Naive B cell (primary cell): ENCODE results near the gene PCDHA1. TPM values are rescaled to one million over a fixed set of nuclear protein-coding genes. Genes with fewer than 3 reads are reported as not detected.
"Not testable (repeated sequence)": the region's sequence is repeated elsewhere in the genome, so short reads cannot be mapped to it uniquely, and the experiment has no call there.

Source experiments
- ATAC-seq, 2 donors: fragments of 150-1000 bp; cut with Tn5 transposase; 2 replicates each; pipeline ENCODE4 v1.10.0; 2021; ENCODE audit warnings: low read depth in 2 of 2, mild to moderate bottlenecking in 2 of 2, moderate library complexity in 2 of 2
- DNase-seq: peaks from one replicate; pipeline ENCODE4 v3.0.0; 2022
- H3K27ac Mint-ChIP-seq, 6 donors: one replicate each; pipeline ENCODE4 v1.8.0; 2020 to 2022; ENCODE audit warnings: mild to moderate bottlenecking in 6 of 6, mixed read lengths in 6 of 6, moderate library complexity in 5 of 6, inconsistent platforms in 2 of 6
- H3K27me3 Mint-ChIP-seq, 3 donors: one replicate each; pipeline ENCODE4 v1.8.0; 2021 to 2022; ENCODE audit warnings: mixed read lengths in 3 of 3, mild to moderate bottlenecking in 1 of 3
- H3K36me3 Mint-ChIP-seq, 2 donors: one replicate each; pipeline ENCODE4 v1.8.0; 2020 to 2022; ENCODE audit warnings: mixed read lengths in 2 of 2, inconsistent platforms in 1 of 2, mild to moderate bottlenecking in 1 of 2
- H3K4me1 Mint-ChIP-seq, 3 donors: one replicate each; pipeline ENCODE4 v1.8.0; 2020 to 2022; ENCODE audit warnings: mixed read lengths in 3 of 3, inconsistent platforms in 1 of 3, mild to moderate bottlenecking in 1 of 3, moderate library complexity in 1 of 3
- H3K4me3 Mint-ChIP-seq, 8 donors: one replicate each; pipeline ENCODE4 v1.8.0; 2020 to 2022; ENCODE audit warnings: mild to moderate bottlenecking in 8 of 8, mixed read lengths in 8 of 8, moderate library complexity in 8 of 8, inconsistent platforms in 2 of 8
- H3K9me3 Mint-ChIP-seq, 7 donors: one replicate each; pipeline ENCODE4 v1.8.0; 2020 to 2022; ENCODE audit warnings: mixed read lengths in 7 of 7, mild to moderate bottlenecking in 5 of 7, inconsistent platforms in 2 of 7, moderate library complexity in 1 of 7
- polyA plus RNA-seq, 6 donors: library from polyadenylated mRNA; unstranded; fragments of 300-500 nt; fragmentation: Illumina TruSeq; gene quantifications; one replicate each; pipeline ENCODE4 v1.2.3, GENCODE V29; 2021; ENCODE audit warnings: low read depth in 6 of 6

The PCDHA1 gene
- polyA plus RNA-seq, 6 donors from 2014 or later, result not detected

DNA sequence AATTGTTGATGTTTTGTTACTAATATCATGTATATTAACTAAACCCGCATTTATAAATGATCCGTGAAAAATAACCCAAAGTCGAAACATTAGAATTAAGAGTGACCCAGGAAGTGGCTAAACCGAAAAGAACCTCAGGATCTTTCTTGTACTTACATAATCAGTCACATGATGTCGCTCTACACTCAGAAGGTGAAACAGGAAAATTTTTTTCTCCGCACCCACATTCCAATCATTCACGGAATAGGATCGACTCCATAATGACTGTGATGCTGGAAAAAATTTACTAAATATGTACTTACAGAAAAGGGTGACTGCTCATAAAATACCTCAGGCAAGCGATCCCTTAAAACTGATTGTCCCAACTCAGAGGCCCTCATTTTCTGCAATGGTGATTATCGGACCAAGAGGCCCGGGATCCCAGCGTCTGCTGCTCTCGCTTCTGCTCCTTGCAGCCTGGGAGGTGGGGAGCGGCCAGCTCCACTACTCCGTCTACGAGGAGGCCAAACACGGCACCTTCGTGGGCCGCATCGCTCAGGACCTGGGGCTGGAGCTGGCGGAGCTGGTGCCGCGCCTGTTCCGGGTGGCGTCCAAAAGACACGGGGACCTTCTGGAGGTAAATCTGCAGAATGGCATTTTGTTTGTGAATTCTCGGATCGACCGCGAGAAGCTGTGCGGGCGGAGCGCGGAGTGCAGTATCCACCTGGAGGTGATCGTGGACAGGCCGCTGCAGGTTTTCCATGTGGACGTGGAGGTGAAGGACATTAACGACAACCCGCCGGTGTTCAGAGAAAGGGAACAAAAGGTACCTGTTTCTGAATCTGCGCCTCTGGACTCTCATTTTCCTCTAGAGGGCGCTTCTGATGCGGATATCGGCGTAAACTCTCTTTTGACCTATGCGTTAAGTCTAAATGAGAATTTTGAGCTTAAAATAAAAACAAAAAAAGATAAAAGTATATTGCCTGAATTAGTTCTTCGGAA is 89.4 kb downstream of the PCDHA1 start, which contains the start of gene PCDHA12:
TSS of gene PCDHA12 (plus strand) at position 224 of the 981 bp plus-strand sequence. CDS start at position 389, 165 bp downstream.
- DNase-seq, result no peak
- Mint-ChIP-seq H3K27me3 (peaks cover 19 to 39% (median 29%) of the 10 kb centered on the region in 3 donors), H3K9me3 (peaks cover 3 to 51% (median 33%) of the 10 kb centered on the region in 7 donors), H3K4me1 (no peaks in the 10 kb centered on the region), H3K36me3 (peaks cover 4 to 8% of the 10 kb centered on the region in 2 donors), H3K4me3 (peak within 1 kb of the TSS in 2 of 8 donors; percentile 10 to 13), H3K27ac (peak within 1 kb of the TSS in 2 of 6 donors; percentile 27 to 71)
- no peak for ATAC-seq

DNA sequence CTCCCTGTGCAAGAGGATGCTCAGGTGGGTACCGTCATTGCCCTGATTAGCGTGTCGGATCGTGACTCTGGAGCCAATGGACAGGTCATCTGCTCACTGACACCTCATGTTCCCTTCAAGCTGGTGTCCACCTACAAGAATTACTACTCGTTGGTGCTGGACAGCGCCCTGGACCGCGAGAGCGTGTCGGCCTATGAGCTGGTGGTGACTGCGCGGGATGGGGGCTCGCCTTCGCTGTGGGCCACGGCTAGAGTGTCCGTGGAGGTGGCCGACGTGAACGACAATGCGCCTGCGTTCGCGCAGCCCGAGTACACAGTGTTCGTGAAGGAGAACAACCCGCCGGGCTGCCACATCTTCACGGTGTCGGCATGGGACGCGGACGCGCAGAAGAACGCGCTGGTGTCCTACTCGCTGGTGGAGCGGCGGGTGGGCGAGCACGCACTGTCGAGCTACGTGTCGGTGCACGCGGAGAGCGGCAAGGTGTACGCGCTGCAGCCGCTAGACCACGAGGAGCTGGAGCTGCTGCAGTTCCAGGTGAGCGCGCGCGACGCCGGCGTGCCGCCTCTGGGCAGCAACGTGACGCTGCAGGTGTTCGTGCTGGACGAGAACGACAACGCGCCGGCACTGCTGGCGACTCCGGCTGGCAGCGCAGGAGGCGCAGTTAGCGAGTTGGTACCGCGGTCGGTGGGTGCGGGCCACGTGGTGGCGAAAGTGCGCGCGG is 90.8 kb downstream of the PCDHA1 start:
- not testable (repeated sequence) for DNase-seq, ATAC-seq, H3K27ac Mint-ChIP-seq, H3K4me1 Mint-ChIP-seq, H3K4me3 Mint-ChIP-seq
- peaks cover 8 to 14% of the 10 kb centered on the region in 2 donors for H3K36me3 Mint-ChIP-seq
- H3K27me3 Mint-ChIP-seq, result peaks cover 29 to 45% (median 40%) of the 10 kb centered on the region in 3 donors
- peaks cover 9 to 62% (median 38%) of the 10 kb centered on the region in 7 donors for H3K9me3 Mint-ChIP-seq

DNA sequence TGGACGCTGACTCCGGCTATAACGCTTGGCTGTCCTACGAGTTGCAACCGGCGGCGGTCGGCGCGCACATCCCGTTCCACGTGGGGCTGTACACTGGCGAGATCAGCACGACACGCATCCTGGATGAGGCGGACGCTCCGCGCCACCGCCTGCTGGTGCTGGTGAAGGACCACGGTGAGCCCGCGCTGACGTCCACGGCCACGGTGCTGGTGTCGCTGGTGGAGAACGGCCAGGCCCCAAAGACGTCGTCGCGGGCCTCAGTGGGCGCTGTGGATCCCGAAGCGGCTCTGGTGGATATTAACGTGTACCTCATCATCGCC is 91.3 kb downstream of the PCDHA1 start:
- peaks cover 12 to 14% of the 10 kb centered on the region in 2 donors for H3K36me3 Mint-ChIP-seq
- H3K9me3 Mint-ChIP-seq, result peaks cover 9 to 62% (median 37%) of the 10 kb centered on the region in 7 donors
- ATAC-seq (no peak), DNase-seq (no peak)
- H3K27ac Mint-ChIP-seq, result no peak overlapping the region
- H3K27me3 Mint-ChIP-seq, result peaks cover 31 to 50% (median 44%) of the 10 kb centered on the region in 3 donors
- H3K4me3 Mint-ChIP-seq, result no peak overlapping the region
- no peaks in the 10 kb centered on the region for H3K4me1 Mint-ChIP-seq

DNA sequence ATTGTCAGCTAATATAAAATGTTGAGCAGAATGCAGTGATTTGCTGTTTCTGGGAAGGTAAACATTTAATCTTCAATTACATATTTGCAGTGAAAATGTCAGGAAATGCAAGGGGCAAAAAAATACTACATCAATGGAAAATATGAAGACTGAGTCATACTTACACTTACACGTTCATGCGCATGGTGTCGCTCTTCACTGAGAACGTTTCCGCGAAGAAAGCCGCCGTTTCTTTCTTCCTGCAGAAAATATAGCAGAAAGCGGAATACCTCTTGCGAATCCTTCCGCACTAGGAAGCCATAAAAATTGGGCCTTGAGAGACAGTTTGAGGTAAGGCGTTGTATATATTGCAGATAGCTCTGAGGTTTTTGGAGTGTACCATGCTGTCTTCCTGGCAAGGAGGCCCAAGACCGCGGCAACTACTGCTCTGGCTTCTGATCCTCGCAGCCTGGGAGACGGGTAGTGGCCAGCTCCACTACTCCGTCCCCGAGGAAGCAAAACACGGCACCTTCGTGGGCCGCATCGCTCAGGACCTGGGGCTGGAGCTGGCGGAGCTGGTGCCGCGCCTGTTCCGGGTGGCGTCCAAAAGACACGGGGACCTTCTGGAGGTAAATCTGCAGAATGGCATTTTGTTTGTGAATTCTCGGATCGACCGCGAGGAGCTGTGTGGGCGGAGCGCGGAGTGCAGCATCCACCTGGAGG is 96.1 kb downstream of the PCDHA1 start, which contains the start of gene PCDHA13:
TSS of gene PCDHA13 (plus strand) at position 236 of the 702 bp plus-strand sequence. CDS start at position 381, 145 bp downstream.
- peaks cover 8 to 52% (median 33%) of the 10 kb centered on the region in 7 donors for H3K9me3 Mint-ChIP-seq
- H3K4me3 Mint-ChIP-seq, result no peak within 1 kb of the TSS
- DNase-seq (no peak), ATAC-seq (no peak)
- H3K4me1 Mint-ChIP-seq, result no peaks in the 10 kb centered on the region
- peaks cover 29 to 41% (median 31%) of the 10 kb centered on the region in 3 donors for H3K27me3 Mint-ChIP-seq
- H3K27ac Mint-ChIP-seq, result peak within 1 kb of the TSS in 2 of 6 donors; percentile 3 to 4
- H3K36me3 Mint-ChIP-seq, result peaks cover 8 to 14% of the 10 kb centered on the region in 2 donors

DNA sequence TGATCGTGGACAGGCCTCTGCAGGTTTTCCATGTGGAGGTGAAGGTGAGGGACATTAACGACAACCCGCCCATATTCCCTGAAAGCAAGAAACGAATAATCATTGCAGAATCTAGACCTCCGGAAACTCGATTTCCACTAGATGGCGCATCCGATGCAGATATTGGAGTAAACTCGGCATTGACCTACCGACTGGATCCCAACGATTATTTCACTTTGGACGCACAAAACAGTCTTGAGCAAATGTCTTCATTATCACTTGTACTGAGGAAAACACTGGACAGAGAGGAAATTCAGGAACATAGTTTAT is 96.6 kb downstream of the PCDHA1 start:
- H3K27ac Mint-ChIP-seq, result no peak overlapping the region
- no peaks in the 10 kb centered on the region for H3K4me1 Mint-ChIP-seq
- no peak for DNase-seq
- peaks cover 12 to 14% of the 10 kb centered on the region in 2 donors for H3K36me3 Mint-ChIP-seq
- H3K9me3 Mint-ChIP-seq, result peaks cover 9 to 53% (median 36%) of the 10 kb centered on the region in 7 donors
- no peak for ATAC-seq
- H3K27me3 Mint-ChIP-seq, result peaks cover 31 to 44% (median 33%) of the 10 kb centered on the region in 3 donors
- no peak overlapping the region for H3K4me3 Mint-ChIP-seq

DNA sequence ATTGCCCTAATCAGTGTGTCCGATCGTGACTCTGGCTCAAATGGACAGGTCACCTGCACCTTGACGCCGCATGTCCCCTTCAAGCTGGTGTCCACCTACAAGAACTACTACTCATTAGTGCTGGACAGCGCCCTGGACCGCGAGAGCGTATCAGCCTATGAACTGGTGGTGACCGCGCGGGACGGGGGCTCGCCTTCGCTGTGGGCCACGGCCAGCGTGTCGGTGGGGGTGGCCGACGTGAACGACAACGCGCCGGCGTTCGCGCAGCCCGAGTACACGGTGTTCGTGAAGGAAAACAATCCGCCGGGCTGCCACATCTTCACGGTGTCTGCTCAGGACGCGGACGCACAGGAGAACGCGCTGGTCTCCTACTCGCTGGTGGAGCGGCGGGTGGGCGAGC is 97.4 kb downstream of the PCDHA1 start:
- ATAC-seq, result no peak

DNA sequence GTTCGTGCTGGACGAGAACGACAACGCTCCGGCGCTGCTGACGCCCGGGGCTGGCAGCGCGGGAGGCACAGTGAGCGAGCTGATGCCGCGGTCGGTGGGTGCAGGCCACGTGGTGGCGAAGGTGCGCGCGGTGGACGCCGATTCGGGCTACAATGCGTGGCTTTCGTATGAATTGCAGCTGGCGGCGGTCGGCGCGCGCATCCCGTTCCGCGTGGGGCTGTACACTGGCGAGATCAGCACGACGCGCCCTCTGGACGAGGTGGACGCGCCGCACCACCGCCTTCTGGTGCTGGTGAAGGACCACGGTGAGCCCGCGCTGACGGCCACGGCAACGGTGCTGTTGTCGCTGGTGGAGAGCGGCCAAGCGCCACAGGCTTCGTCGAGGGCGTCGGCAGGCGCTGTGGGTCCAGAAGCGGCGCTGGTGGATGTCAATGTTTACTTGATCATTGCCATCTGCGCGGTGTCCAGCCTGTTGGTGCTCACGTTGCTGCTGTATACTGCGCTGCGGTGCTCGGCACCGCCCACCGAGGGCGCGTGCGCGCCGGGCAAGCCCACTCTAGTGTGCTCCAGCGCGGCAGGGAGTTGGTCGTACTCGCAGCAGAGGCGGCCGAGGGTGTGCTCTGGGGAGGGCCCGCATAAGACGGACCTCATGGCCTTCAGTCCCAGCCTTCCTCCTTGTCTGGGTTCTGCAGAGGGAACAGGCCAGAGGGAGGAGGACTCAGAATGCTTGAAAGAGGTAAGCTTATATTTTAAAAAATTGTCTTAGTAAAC is 98.2 kb downstream of the PCDHA1 start:
- Mint-ChIP-seq H3K9me3 (peaks cover 5 to 47% (median 36%) of the 10 kb centered on the region in 7 donors), H3K27me3 (peaks cover 25 to 40% (median 29%) of the 10 kb centered on the region in 3 donors), H3K4me1 (no peaks in the 10 kb centered on the region), H3K36me3 (peaks cover 12 to 14% of the 10 kb centered on the region in 2 donors), H3K4me3 (no peak overlapping the region), H3K27ac (no peak overlapping the region)
- ATAC-seq, result no peak
- DNase-seq, result no peak

More for the DNA sequence above, 97.4 kb downstream of the PCDHA1 start:
- Mint-ChIP-seq H3K27ac (no peak overlapping the region), H3K36me3 (peaks cover 12 to 14% of the 10 kb centered on the region in 2 donors), H3K4me1 (no peaks in the 10 kb centered on the region), H3K4me3 (no peak overlapping the region), H3K27me3 (peaks cover 31 to 45% (median 34%) of the 10 kb centered on the region in 3 donors), H3K9me3 (peaks cover 9 to 47% (median 36%) of the 10 kb centered on the region in 7 donors)
- DNase-seq, result no peak

DNA sequence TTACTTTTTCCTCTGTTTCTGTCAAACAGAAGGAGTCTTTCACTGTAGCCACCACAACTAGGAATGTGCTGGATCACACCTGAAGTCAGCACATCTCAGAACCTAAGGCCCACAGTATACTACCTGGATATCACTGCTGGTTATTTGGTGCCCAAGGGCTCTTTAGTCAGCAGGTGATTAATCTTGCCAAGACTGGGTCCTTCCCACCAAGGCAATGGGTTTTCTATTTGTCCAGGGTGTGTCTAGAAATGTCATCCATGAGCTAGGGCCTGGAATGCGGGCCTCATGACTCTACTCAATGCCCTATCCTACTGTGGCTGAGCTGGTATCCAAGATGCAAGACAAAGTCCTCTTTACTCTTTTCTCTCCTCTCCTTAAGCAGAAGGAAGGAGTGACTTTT is 130.4 kb downstream of the PCDHA1 start:
- DNase-seq, result no peak
- peaks cover 0 to 6% (median 0%) of the 10 kb centered on the region in 3 donors for H3K27me3 Mint-ChIP-seq
- no peak overlapping the region for H3K27ac Mint-ChIP-seq
- H3K4me1 Mint-ChIP-seq, result no peaks in the 10 kb centered on the region
- H3K36me3 Mint-ChIP-seq, result no peaks in the 10 kb centered on the region
- no peak for ATAC-seq
- H3K4me3 Mint-ChIP-seq, result no peak overlapping the region
- H3K9me3 Mint-ChIP-seq, result peaks cover 10 to 37% (median 15%) of the 10 kb centered on the region in 7 donors

DNA sequence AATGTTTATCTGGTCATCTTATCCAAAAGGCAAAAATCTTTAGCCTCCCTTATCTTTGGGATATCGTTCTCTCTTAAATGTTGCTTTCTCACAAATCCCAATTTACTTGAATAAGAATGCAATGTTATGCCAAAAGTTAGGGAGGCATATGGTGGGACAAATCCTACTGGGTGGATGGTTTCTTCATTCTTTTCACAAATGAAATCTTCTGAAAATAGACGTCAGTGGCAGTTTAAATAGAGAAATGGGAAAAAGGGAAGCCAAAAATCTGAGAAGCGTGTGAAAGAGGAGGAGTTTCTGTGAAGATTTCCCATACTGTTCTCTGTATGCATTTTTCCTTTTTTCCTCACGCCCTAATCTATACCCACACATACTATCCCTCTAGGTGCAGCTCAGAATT is 137.7 kb downstream of the PCDHA1 start:
- Mint-ChIP-seq H3K4me1 (peaks cover 0 to 14% (median 0%) of the 10 kb centered on the region in 3 donors), H3K4me3 (no peak overlapping the region), H3K27ac (no peak overlapping the region), H3K27me3 (peaks cover 27 to 56% (median 37%) of the 10 kb centered on the region in 3 donors), H3K36me3 (no peaks in the 10 kb centered on the region), H3K9me3 (peaks cover 0 to 22% (median 8%) of the 10 kb centered on the region in 7 donors)
- DNase-seq (no peak), ATAC-seq (no peak)

DNA sequence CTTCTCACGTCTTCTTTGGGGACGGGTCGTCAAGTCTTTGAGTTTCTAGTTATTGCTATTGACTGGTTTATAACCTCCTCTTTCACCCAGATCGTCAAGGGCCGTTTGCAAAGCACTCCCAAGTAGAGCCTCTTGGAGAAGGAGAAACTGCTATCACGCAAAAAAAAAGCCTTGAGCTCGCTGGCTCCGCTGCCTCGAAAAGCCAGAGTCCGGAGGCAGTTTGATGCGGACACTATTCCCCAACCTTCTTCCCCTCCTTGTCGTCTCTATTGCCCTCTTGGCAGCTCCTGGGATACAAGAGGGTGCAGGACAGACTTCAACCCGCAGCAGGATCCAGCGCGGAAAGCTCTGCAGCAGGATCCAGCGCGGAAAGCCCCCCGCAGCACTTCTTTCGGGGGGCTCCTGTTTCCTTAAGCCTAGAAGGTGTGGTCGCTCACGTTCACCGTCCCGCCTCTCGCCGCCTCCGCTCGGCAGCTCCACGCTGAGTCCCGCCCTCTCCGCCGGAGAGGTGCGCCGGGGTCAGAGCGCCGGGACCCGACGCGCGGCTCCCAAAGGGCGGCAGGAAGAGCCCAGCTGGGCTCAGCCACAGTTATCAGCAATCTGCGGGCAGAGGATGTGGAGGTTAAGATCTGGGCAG is 140.0 kb downstream of the PCDHA1 start, which contains the start of gene PCDHAC1:
TSS of gene PCDHAC1 (plus strand) at position 494 of the 637 bp plus-strand sequence. CDS start 594 bp downstream, outside the sequence.
- H3K4me3 Mint-ChIP-seq, result peak within 1 kb of the TSS; percentile 18 to 85 (median 67)
- no peak for DNase-seq
- H3K9me3 Mint-ChIP-seq, result peaks cover 0 to 30% (median 10%) of the 10 kb centered on the region in 7 donors
- peak within 1 kb of the TSS in 1 of 6 donors; percentile 24 for H3K27ac Mint-ChIP-seq
- ATAC-seq, result no peak
- H3K27me3 Mint-ChIP-seq, result peaks cover 27 to 61% (median 46%) of the 10 kb centered on the region in 3 donors
- no peaks in the 10 kb centered on the region for H3K36me3 Mint-ChIP-seq
- H3K4me1 Mint-ChIP-seq, result peaks cover 0 to 14% (median 0%) of the 10 kb centered on the region in 3 donors

DNA sequence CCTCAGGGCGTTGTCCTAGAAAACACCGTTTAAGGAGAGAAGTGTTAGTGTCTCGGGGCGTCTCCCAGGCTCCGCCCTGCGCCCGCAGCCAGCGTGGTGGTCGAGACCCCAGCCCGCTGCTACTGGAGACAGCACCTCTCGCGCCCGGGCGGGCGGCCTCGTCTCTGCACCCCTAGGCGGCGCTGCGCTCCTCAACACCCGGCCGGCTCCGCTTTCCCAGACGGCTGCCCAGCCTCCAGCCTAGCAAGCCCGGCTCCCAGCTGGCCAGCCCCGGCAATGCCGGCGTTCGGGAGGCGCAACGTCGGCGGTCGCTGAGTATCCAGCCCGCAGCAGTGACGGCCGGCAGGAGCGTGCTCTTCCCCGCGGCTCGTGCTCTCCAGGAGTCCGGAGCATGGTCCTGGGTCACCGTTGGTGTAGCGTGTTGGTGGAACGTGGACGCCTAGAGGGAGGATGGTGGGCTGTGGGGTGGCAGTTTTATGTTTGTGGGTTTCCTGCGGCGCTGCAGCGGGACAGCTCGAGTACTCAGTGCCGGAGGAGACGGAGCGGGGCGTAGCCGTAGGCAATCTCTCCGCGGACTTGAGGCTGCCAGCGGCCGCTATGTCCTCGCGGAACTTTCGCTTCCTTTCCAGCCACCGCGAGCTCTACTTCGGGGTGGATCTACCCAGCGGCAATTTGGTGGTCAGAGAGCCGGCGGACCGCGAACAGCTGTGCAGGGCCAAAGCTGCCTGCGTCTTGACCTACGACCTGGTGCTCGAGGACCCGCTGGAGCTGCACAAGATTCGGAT is 140.7 kb downstream of the PCDHA1 start:
- ATAC-seq (no peak), DNase-seq (no peak)
- Mint-ChIP-seq H3K27ac (peak overlapping the region in 1 of 6 donors; percentile 24), H3K27me3 (peaks cover 27 to 61% (median 46%) of the 10 kb centered on the region in 3 donors), H3K36me3 (no peaks in the 10 kb centered on the region), H3K9me3 (peaks cover 0 to 30% (median 10%) of the 10 kb centered on the region in 7 donors), H3K4me3 (peak overlapping the region; percentile 18 to 85 (median 67)), H3K4me1 (peaks cover 0 to 14% (median 0%) of the 10 kb centered on the region in 3 donors)
